Measurements from ENCODE around the gene RPL41. TPM values are rescaled to one million over a fixed set of nuclear protein-coding genes. Genes with fewer than 3 reads are reported as not detected.
A peak's percentile ranks its signal among the peaks of the same experiment; 100 is the strongest.

Gene RPL41
- polyA plus RNA-seq, 2 donors = 1,736 to 6,738 TPM

DNA sequence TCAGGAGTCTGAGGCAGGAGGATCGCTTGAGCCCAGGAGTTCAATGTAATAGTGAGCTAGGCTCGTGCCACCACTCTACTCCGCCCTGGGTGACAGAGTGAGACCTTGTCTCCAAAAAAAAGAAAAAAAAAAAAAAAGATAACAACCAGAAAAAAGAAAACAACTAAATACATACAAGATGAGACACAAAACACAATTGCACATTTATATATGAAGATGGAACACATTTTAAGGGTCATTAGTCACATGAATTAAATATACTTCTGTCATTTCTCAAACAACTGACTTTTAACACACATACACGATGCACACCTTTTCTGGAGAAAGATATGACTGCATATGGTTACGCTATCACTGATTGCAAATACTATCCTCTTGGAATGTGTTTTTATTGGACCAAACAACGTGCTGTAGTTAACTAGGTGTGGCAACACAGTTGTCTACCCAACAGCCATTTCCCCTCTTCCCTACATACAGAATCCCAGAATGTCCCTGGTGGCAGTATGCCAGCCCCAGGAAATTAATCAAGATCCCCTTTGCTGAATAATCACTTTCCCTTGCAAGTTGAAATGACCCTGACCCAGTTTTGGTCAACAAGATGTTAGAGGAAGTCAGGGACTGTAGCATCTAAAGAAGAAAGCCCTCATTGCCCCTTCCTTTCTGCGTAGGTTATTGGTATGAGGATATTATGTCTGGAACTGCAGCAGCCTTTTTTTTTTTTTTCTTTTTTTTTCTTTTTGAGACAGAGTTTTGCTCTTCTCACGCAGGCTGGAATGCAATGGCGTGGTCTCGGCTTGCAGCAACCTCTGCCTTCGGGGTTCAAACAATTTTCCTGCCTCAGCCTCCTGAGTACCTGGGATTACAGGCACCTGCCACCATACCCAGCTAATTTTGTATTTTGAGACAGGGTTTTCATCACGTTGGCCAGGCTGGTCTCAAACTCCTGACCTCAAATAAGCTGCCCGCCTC is 30.3 kb downstream of the RPL41 start:
- H3K4me1 ChIP-seq (ENCODE audit: control insufficient read depth in 2 of 2, insufficient read depth in 2 of 2, low read length in 1 of 2) = peaks cover 0 to 3% of the 10 kb centered on the region in 2 donors
- no peak overlapping the region for H3K4me3 ChIP-seq (ENCODE audit: low read depth in 1 of 2, low read length in 2 of 2)
- no peak overlapping the region for H3K27ac ChIP-seq (ENCODE audit: low read depth in 2 of 2, low read length in 1 of 2)

GRCh38 chr12:56150563-56150962 is 34.1 kb downstream of the RPL41 start:
- Histone ChIP-seq H3K4me1 (ENCODE audit: control insufficient read depth in 2 of 2, insufficient read depth in 2 of 2, low read length in 1 of 2) (peaks cover 0 to 3% of the 10 kb centered on the region in 2 donors), H3K27ac (ENCODE audit: low read depth in 2 of 2, low read length in 1 of 2) (no peak overlapping the region), H3K9me3 (ENCODE audit: control insufficient read depth in 2 of 2, insufficient read depth in 1 of 2, low read depth in 1 of 2, low read length in 1 of 2) (no peaks in the 10 kb centered on the region), H3K36me3 (ENCODE audit: control insufficient read depth in 2 of 2, insufficient read depth in 2 of 2, low read length in 1 of 2) (peaks cover 0 to 2% of the 10 kb centered on the region in 2 donors), H3K27me3 (ENCODE audit: control insufficient read depth in 1 of 2, insufficient read depth in 2 of 2, low read length in 2 of 2) (no peaks in the 10 kb centered on the region), H3K4me3 (ENCODE audit: low read depth in 1 of 2, low read length in 2 of 2) (no peak overlapping the region)
- 63 to 64% methylated on average over 3 of the region's 3 CpGs for WGBS, 2 donors

More for the DNA sequence above, 30.3 kb downstream of the RPL41 start:
- no peaks in the 10 kb centered on the region for H3K27me3 ChIP-seq (ENCODE audit: control insufficient read depth in 1 of 2, insufficient read depth in 2 of 2, low read length in 2 of 2)
- no peaks in the 10 kb centered on the region for H3K9me3 ChIP-seq (ENCODE audit: control insufficient read depth in 2 of 2, insufficient read depth in 1 of 2, low read depth in 1 of 2, low read length in 1 of 2)
- peaks cover 14 to 22% of the 10 kb centered on the region in 2 donors for H3K36me3 ChIP-seq (ENCODE audit: control insufficient read depth in 2 of 2, insufficient read depth in 2 of 2, low read length in 1 of 2)
- WGBS, 2 donors = 58 to 62% methylated on average over 13 of the region's 13 CpGs

GRCh38 chr12:56151672-56152131 is 35.3 kb downstream of the RPL41 start:
- Histone ChIP-seq H3K36me3 (ENCODE audit: control insufficient read depth in 2 of 2, insufficient read depth in 2 of 2, low read length in 1 of 2) (peaks cover 0 to 2% of the 10 kb centered on the region in 2 donors), H3K27ac (ENCODE audit: low read depth in 2 of 2, low read length in 1 of 2) (peak overlapping the region; percentile 94 to 100), H3K4me1 (ENCODE audit: control insufficient read depth in 2 of 2, insufficient read depth in 2 of 2, low read length in 1 of 2) (peaks cover 0 to 3% of the 10 kb centered on the region in 2 donors), H3K27me3 (ENCODE audit: control insufficient read depth in 1 of 2, insufficient read depth in 2 of 2, low read length in 2 of 2) (no peaks in the 10 kb centered on the region), H3K9me3 (ENCODE audit: control insufficient read depth in 2 of 2, insufficient read depth in 1 of 2, low read depth in 1 of 2, low read length in 1 of 2) (no peaks in the 10 kb centered on the region), H3K4me3 (ENCODE audit: low read depth in 1 of 2, low read length in 2 of 2) (peak overlapping the region; percentile 50 to 66)
- 5 to 7% methylated on average over 12 of the region's 12 CpGs for whole genome bisulfite sequencing, 2 donors

DNA sequence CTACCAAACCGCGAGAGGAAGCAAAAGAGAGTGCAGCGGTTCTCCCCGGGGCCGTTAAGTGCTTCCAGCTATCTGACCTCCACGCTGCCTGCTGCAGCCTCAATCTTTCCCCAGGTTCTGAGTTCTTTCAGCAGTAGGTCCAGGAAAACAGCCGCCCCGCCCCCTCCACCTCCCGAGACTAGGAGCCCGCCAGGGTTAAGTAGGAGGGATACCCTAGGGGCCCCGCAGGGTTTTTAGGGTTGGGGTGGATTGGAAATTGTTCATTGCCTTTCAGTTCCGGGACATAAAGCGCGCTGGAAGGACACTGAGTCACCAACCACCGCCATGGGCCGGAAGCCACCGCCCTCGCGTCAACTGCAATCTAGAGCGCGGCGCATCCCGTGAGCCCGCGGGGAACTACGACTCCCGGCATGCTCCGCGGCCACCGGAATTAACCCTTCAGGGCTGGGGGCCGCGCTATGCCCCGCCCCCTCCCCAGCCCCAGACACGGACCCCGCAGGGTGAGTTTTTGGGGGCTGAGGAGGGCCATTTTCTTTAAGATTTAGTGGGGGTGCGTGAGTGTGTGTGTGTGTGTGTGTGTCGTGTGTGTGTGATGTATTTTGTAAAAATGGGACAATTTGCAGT is 35.8 kb downstream of the RPL41 start, which contains the start of gene MYL6B:
Gene MYL6B, plus strand, starts transcription at position 456 of the 624 bp plus-strand sequence. CDS start 1,332 bp downstream, outside the sequence.
- H3K9me3 ChIP-seq (ENCODE audit: control insufficient read depth in 2 of 2, insufficient read depth in 1 of 2, low read depth in 1 of 2, low read length in 1 of 2) = no peaks in the 10 kb centered on the region
- 0 to 1% methylated on average over 37 of the region's 37 CpGs for WGBS, 2 donors
- peak within 1 kb of the TSS; percentile 50 to 66 for H3K4me3 ChIP-seq (ENCODE audit: low read depth in 1 of 2, low read length in 2 of 2)
- peaks cover 0 to 2% of the 10 kb centered on the region in 2 donors for H3K36me3 ChIP-seq (ENCODE audit: control insufficient read depth in 2 of 2, insufficient read depth in 2 of 2, low read length in 1 of 2)
- H3K27ac ChIP-seq (ENCODE audit: low read depth in 2 of 2, low read length in 1 of 2) = peak within 1 kb of the TSS; percentile 94 to 100
- H3K27me3 ChIP-seq (ENCODE audit: control insufficient read depth in 1 of 2, insufficient read depth in 2 of 2, low read length in 2 of 2) = no peaks in the 10 kb centered on the region
- peaks cover 0 to 3% of the 10 kb centered on the region in 2 donors for H3K4me1 ChIP-seq (ENCODE audit: control insufficient read depth in 2 of 2, insufficient read depth in 2 of 2, low read length in 1 of 2)

- no peaks in the 10 kb centered on the region for H3K9me3 ChIP-seq (ENCODE audit: control insufficient read depth in 2 of 2, insufficient read depth in 1 of 2, low read depth in 1 of 2, low read length in 1 of 2)
- peak overlapping the region; percentile 50 to 66 for H3K4me3 ChIP-seq (ENCODE audit: low read depth in 1 of 2, low read length in 2 of 2)
- H3K4me1 ChIP-seq (ENCODE audit: control insufficient read depth in 2 of 2, insufficient read depth in 2 of 2, low read length in 1 of 2) = peaks cover 0 to 3% of the 10 kb centered on the region in 2 donors
- H3K36me3 ChIP-seq (ENCODE audit: control insufficient read depth in 2 of 2, insufficient read depth in 2 of 2, low read length in 1 of 2) = peaks cover 0 to 2% of the 10 kb centered on the region in 2 donors
- no peaks in the 10 kb centered on the region for H3K27me3 ChIP-seq (ENCODE audit: control insufficient read depth in 1 of 2, insufficient read depth in 2 of 2, low read length in 2 of 2)
- 9 to 11% methylated on average over 8 of the region's 8 CpGs for WGBS, 2 donors
- peak overlapping the region; percentile 44 to 100 for H3K27ac ChIP-seq (ENCODE audit: low read depth in 2 of 2, low read length in 1 of 2)
These were observed 36.6 kb downstream of the RPL41 start for GRCh38 chr12:56152756-56153677.

DNA sequence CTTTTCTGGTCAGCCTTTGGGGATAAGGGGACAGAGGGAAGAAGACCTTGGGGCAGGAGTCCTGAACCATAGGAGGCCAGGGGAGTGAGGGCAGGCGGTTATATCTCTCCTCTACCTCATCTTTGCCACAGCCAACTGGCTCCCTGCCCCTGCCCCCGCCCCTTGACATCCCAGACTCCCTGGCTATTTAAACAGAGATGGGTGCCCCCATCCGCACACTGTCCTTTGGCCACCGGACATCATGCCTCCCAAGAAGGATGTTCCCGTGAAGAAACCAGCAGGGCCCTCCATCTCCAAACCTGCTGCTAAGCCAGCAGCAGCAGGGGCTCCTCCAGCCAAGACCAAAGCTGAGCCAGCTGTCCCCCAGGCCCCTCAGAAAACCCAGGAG is 37.2 kb downstream of the RPL41 start:
- H3K9me3 ChIP-seq (ENCODE audit: control insufficient read depth in 2 of 2, insufficient read depth in 1 of 2, low read depth in 1 of 2, low read length in 1 of 2) = no peaks in the 10 kb centered on the region
- peaks cover 0 to 3% of the 10 kb centered on the region in 2 donors for H3K4me1 ChIP-seq (ENCODE audit: control insufficient read depth in 2 of 2, insufficient read depth in 2 of 2, low read length in 1 of 2)
- 75 to 76% methylated on average over 5 of the region's 5 CpGs for WGBS, 2 donors
- no peak overlapping the region for H3K27ac ChIP-seq (ENCODE audit: low read depth in 2 of 2, low read length in 1 of 2)
- H3K36me3 ChIP-seq (ENCODE audit: control insufficient read depth in 2 of 2, insufficient read depth in 2 of 2, low read length in 1 of 2) = peaks cover 0 to 2% of the 10 kb centered on the region in 2 donors
- no peak overlapping the region for H3K4me3 ChIP-seq (ENCODE audit: low read depth in 1 of 2, low read length in 2 of 2)
- no peaks in the 10 kb centered on the region for H3K27me3 ChIP-seq (ENCODE audit: control insufficient read depth in 1 of 2, insufficient read depth in 2 of 2, low read length in 2 of 2)

- Histone ChIP-seq H3K27ac (ENCODE audit: low read depth in 2 of 2, low read length in 1 of 2) (no peak overlapping the region), H3K36me3 (ENCODE audit: control insufficient read depth in 2 of 2, insufficient read depth in 2 of 2, low read length in 1 of 2) (peaks cover 0 to 2% of the 10 kb centered on the region in 2 donors), H3K4me3 (ENCODE audit: low read depth in 1 of 2, low read length in 2 of 2) (no peak overlapping the region), H3K4me1 (ENCODE audit: control insufficient read depth in 2 of 2, insufficient read depth in 2 of 2, low read length in 1 of 2) (peaks cover 0 to 3% of the 10 kb centered on the region in 2 donors), H3K9me3 (ENCODE audit: control insufficient read depth in 2 of 2, insufficient read depth in 1 of 2, low read depth in 1 of 2, low read length in 1 of 2) (no peaks in the 10 kb centered on the region), H3K27me3 (ENCODE audit: control insufficient read depth in 1 of 2, insufficient read depth in 2 of 2, low read length in 2 of 2) (no peaks in the 10 kb centered on the region)
- WGBS, 2 donors = 92% methylated on average over 1 of the region's 1 CpG
These were observed 37.9 kb downstream of the RPL41 start for GRCh38 chr12:56154246-56154771.

DNA sequence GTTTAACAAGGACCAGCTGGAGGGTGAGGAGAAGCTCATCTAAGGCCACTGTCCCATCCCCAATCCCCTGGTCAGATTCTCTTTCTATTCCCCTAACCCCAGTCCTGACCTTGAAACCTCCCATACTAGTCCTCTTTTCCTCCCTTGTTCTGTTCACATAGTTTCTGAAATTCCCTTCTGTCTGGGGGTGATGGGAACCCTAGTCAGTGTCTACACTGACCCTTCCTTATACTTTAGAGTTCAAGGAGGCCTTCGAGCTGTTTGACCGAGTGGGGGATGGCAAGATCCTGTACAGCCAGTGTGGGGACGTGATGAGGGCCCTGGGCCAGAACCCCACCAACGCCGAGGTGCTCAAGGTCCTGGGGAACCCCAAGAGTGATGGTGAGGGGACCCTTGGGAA is 38.4 kb downstream of the RPL41 start:
- H3K27ac ChIP-seq (ENCODE audit: low read depth in 2 of 2, low read length in 1 of 2) = no peak overlapping the region

More for the DNA sequence above, 38.4 kb downstream of the RPL41 start:
- Histone ChIP-seq H3K9me3 (ENCODE audit: control insufficient read depth in 2 of 2, insufficient read depth in 1 of 2, low read depth in 1 of 2, low read length in 1 of 2) (no peaks in the 10 kb centered on the region), H3K36me3 (ENCODE audit: control insufficient read depth in 2 of 2, insufficient read depth in 2 of 2, low read length in 1 of 2) (peaks cover 2 to 3% of the 10 kb centered on the region in 2 donors), H3K4me1 (ENCODE audit: control insufficient read depth in 2 of 2, insufficient read depth in 2 of 2, low read length in 1 of 2) (peaks cover 0 to 4% of the 10 kb centered on the region in 2 donors), H3K27me3 (ENCODE audit: control insufficient read depth in 1 of 2, insufficient read depth in 2 of 2, low read length in 2 of 2) (no peaks in the 10 kb centered on the region), H3K4me3 (ENCODE audit: low read depth in 1 of 2, low read length in 2 of 2) (no peak overlapping the region)
- WGBS, 2 donors = 89% methylated on average over 5 of the region's 5 CpGs

All from esophagus (tissue), 2 donors.